Parathyroid adenoma (tissue), 2 donors: Measurements from ENCODE around the gene SLC27A4.

Source experiments
- H2AFZ ChIP-seq: fragments of 300-600 bp; sonication (generic); one replicate; pipeline ENCODE4 v1.7.0; 2017; ENCODE audit warnings: antibody characterized with exemption, mild to moderate bottlenecking
- H3K27ac ChIP-seq: fragments of 300-600 bp; sonication (generic); one replicate; pipeline ENCODE4 v1.7.0; 2017
- H3K27me3 ChIP-seq: fragments of 300-600 bp; sonication (generic); one replicate; pipeline ENCODE4 v1.7.0; 2017; ENCODE audit warnings: low read length; ENCODE audit not compliant: control insufficient read depth, insufficient read depth
- H3K36me3 ChIP-seq: fragments of 300-600 bp; sonication (generic); one replicate; pipeline ENCODE4 v1.7.0; 2017; ENCODE audit warnings: low read length; ENCODE audit not compliant: control insufficient read depth, insufficient read depth
- H3K4me1 ChIP-seq: fragments of 300-600 bp; sonication (generic); one replicate; pipeline ENCODE4 v1.7.0; 2017; ENCODE audit warnings: control low read depth
- H3K4me2 ChIP-seq: fragments of 300-600 bp; sonication (generic); one replicate; pipeline ENCODE4 v1.7.0; 2017; ENCODE audit warnings: low read length
- H3K4me3 ChIP-seq: fragments of 300-600 bp; sonication (generic); one replicate; pipeline ENCODE4 v1.7.0; 2017; ENCODE audit warnings: low read depth, low read length
- H3K79me2 ChIP-seq: fragments of 300-600 bp; sonication (generic); one replicate; pipeline ENCODE4 v1.7.0; 2017; ENCODE audit warnings: control low read depth
- H3K9ac ChIP-seq: fragments of 300-600 bp; sonication (generic); one replicate; pipeline ENCODE4 v1.7.0; 2017; ENCODE audit warnings: mild to moderate bottlenecking
- H3K9me3 ChIP-seq: fragments of 300-600 bp; sonication (generic); one replicate; pipeline ENCODE4 v1.7.0; 2017; ENCODE audit warnings: low read length; ENCODE audit not compliant: control insufficient read depth
- CTCF ChIP-seq: fragments of 300-600 bp; sonication (generic); IDR thresholded peaks from one replicate; pipeline ENCODE4 v1.7.0; 2017; ENCODE audit warnings: antibody characterized with exemption, mild to moderate bottlenecking
- donor health status: primary hyperparathyroidism.

Gene SLC27A4

DNA sequence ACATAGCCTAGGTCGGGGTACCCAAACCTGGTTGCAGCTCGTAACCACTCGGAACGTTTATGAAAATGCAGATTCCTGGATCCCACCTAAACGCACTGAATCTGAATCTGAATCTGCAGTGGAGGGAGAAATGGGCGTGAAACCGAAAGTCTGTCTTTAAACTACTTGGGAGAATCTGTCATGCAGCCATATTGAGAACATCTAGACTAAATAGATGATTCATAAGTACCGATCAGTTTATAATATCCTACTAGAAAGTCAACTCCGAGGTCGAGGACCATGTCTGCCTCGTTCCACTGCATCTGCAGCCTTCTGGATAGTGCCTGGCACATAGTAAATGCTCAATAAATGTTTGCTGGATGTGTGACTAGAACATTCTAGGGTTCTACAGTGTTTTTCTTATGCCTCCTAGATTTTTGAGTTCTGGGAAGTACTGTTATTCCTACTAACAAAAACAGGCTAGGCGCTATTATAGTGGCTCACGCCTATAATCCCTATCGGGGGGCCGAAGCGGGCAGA lies 17.1 kb upstream of the SLC27A4 start:
- peak overlapping the region; percentile 57 for H2AFZ ChIP-seq

GRCh38 chr9:128323791-128324190 lies 16.5 kb upstream of the SLC27A4 start:
- H3K79me2 ChIP-seq: peaks cover 8% of the 10 kb centered on the region
- H3K27ac ChIP-seq: no peak overlapping the region
- H3K9ac ChIP-seq: no peak overlapping the region
- H3K4me3 ChIP-seq: peak overlapping the region; percentile 98
- H3K27me3 ChIP-seq: no peaks in the 10 kb centered on the region
- no peaks in the 10 kb centered on the region for H3K9me3 ChIP-seq
- H2AFZ ChIP-seq: no peak overlapping the region
- peaks cover 2% of the 10 kb centered on the region for H3K4me1 ChIP-seq
- peak overlapping the region; percentile 75 for H3K4me2 ChIP-seq
- TF ChIP-seq CTCF: no peak
- no peaks in the 10 kb centered on the region for H3K36me3 ChIP-seq

More for the DNA sequence above, 17.1 kb upstream of the SLC27A4 start:
- peaks cover 8% of the 10 kb centered on the region for H3K79me2 ChIP-seq
- H3K4me1 ChIP-seq: peaks cover 2% of the 10 kb centered on the region
- H3K36me3 ChIP-seq: no peaks in the 10 kb centered on the region
- peak overlapping the region; percentile 98 for H3K4me3 ChIP-seq
- H3K9ac ChIP-seq: no peak overlapping the region
- H3K4me2 ChIP-seq: peak overlapping the region; percentile 75
- H3K9me3 ChIP-seq: no peaks in the 10 kb centered on the region
- H3K27ac ChIP-seq: no peak overlapping the region
- TF ChIP-seq CTCF: no peak
- no peaks in the 10 kb centered on the region for H3K27me3 ChIP-seq

- H3K36me3 ChIP-seq: no peaks in the 10 kb centered on the region
- H2AFZ ChIP-seq: no peak overlapping the region
- H3K79me2 ChIP-seq: peaks cover 8% of the 10 kb centered on the region
- H3K4me3 ChIP-seq: no peak overlapping the region
- H3K9ac ChIP-seq: no peak overlapping the region
- no peaks in the 10 kb centered on the region for H3K9me3 ChIP-seq
- peaks cover 2% of the 10 kb centered on the region for H3K4me1 ChIP-seq
- H3K4me2 ChIP-seq: no peak overlapping the region
- no peaks in the 10 kb centered on the region for H3K27me3 ChIP-seq
- H3K27ac ChIP-seq: no peak overlapping the region
- no peak for TF ChIP-seq CTCF
These were observed 15.9 kb upstream of the SLC27A4 start for GRCh38 chr9:128324401-128324800.

- no peak overlapping the region for H3K9ac ChIP-seq
- H3K36me3 ChIP-seq: no peaks in the 10 kb centered on the region
- no peak overlapping the region for H3K4me3 ChIP-seq
- H3K27ac ChIP-seq: no peak overlapping the region
- H2AFZ ChIP-seq: no peak overlapping the region
- H3K4me1 ChIP-seq: peaks cover 2% of the 10 kb centered on the region
- peaks cover 8% of the 10 kb centered on the region for H3K79me2 ChIP-seq
- TF ChIP-seq CTCF: no peak
- H3K27me3 ChIP-seq: no peaks in the 10 kb centered on the region
- no peaks in the 10 kb centered on the region for H3K9me3 ChIP-seq
- H3K4me2 ChIP-seq: no peak overlapping the region
These were observed 14.7 kb upstream of the SLC27A4 start for GRCh38 chr9:128325629-128326028.

DNA sequence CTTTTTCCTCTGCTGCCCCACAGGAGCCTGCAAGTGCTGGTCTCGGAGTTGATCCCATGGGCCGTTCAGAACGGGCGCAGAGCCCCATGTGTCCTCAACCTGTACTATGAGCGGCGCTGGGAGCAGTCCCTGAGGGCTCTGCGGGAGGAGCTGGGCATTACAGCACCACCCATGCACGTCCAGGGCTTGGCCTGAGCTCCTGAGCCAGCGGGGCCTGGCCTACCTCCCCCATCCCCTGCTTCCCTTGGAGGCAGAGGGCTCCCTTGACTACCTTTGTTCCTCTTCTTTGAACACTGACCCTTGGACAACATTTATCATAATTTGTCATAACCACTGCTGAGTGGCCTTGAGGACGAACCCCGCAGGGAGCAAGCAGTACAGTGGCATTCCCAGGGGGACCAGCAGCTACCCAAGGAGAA lies 6.9 kb upstream of the SLC27A4 start:
- H3K36me3 ChIP-seq: no peaks in the 10 kb centered on the region
- TF ChIP-seq CTCF: no peak
- H3K4me2 ChIP-seq: no peak overlapping the region

More for the DNA sequence above, 6.9 kb upstream of the SLC27A4 start:
- Histone ChIP-seq H3K27me3 (no peaks in the 10 kb centered on the region), H3K4me3 (no peak overlapping the region), H3K79me2 (no peaks in the 10 kb centered on the region), H2AFZ (no peak overlapping the region), H3K27ac (no peak overlapping the region), H3K9ac (no peak overlapping the region), H3K9me3 (no peaks in the 10 kb centered on the region), H3K4me1 (no peaks in the 10 kb centered on the region)
